ENCODE data around the gene HADH. TPM values are rescaled to one million over a fixed set of nuclear protein-coding genes. Genes with fewer than 3 reads are reported as not detected.

Gene HADH
- total RNA-seq, 1 experiment from 2014 or later = 69.5 TPM

- H3K9me3 ChIP-seq (ENCODE audit: low read depth, low read length, poor library complexity, severe bottlenecking) = no peaks in the 10 kb centered on the region
- no peaks in the 10 kb centered on the region for H3K4me1 ChIP-seq (ENCODE audit: insufficient read depth, low read length, poor library complexity, severe bottlenecking)
- no TSS peak for BruUV-seq (replicated peaks)
- no peak for DNase-seq (ENCODE audit: low spot score)
- no peak overlapping the region for H3K27ac ChIP-seq (ENCODE audit: low read depth, low read length, poor library complexity, severe bottlenecking)
- H3K27me3 ChIP-seq (replicated peaks; ENCODE audit: insufficient read depth, low read depth, low read length, poor library complexity) = no peaks in the 10 kb centered on the region
- intact Hi-C loops (cut with micrococcal nuclease; ENCODE audit: unreplicated experiment) = no loop called here
- H3K4me3 ChIP-seq (ENCODE audit: low read depth, low read length, poor library complexity, severe bottlenecking) = no peak overlapping the region
- TF ChIP-seq EZH2 (IDR thresholded peaks at IDR 0.05; ENCODE audit: borderline replicate concordance, low read depth, low read length, poor library complexity, severe bottlenecking) = no peak
- TF ChIP-seq, protein P1, sequence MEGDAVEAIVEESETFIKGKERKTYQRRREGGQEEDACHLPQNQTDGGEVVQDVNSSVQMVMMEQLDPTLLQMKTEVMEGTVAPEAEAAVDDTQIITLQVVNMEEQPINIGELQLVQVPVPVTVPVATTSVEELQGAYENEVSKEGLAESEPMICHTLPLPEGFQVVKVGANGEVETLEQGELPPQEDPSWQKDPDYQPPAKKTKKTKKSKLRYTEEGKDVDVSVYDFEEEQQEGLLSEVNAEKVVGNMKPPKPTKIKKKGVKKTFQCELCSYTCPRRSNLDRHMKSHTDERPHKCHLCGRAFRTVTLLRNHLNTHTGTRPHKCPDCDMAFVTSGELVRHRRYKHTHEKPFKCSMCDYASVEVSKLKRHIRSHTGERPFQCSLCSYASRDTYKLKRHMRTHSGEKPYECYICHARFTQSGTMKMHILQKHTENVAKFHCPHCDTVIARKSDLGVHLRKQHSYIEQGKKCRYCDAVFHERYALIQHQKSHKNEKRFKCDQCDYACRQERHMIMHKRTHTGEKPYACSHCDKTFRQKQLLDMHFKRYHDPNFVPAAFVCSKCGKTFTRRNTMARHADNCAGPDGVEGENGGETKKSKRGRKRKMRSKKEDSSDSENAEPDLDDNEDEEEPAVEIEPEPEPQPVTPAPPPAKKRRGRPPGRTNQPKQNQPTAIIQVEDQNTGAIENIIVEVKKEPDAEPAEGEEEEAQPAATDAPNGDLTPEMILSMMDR (conservative IDR thresholded peaks at IDR 0.05; ENCODE audit: low read depth, low read length) = no peak
- ChIA-PET CTCF (no interaction called here), POLR2A (ENCODE audit: low non-redundant PET) (no interaction called here)
- H3K36me3 ChIP-seq (ENCODE audit: insufficient read depth, low read length, poor library complexity, severe bottlenecking) = no peaks in the 10 kb centered on the region
Observed at GRCh38 chr4:108081256-108081655, 91.6 kb downstream of the HADH start.

Other genes starting within 250 kb of the HADH start
- 3.9 and 4.3 TPM in 2 replicates for gene SGMS2, start 165.0 kb upstream of the HADH start, total RNA-seq (2021)
- 0.82 and 1.5 TPM in 2 replicates for gene CYP2U1, start 58.3 kb upstream of the HADH start, total RNA-seq (2021)
- gene LEF1, start 179.0 kb downstream of the HADH start, total RNA-seq (2021) = 2.5 and 2.7 TPM in 2 replicates